ENCODE measurements around the gene LRRC71. TPM values are rescaled to one million over a fixed set of nuclear protein-coding genes. Genes with fewer than 3 reads are reported as not detected.

LRRC71 gene
- total and polyA plus RNA-seq, 2 experiments from 2014 or later, result 0.24 TPM; not detected in 1

GRCh38 chr1:156980551-156980950, 60.1 kb downstream of the LRRC71 start:
- Mint-ChIP-seq H3K9me3 (no peaks in the 10 kb centered on the region), H3K27ac (no peak overlapping the region; the same call in 1 of the 2 replicates), H3K36me3 (ENCODE audit: low read depth) (peaks cover 59% of the 10 kb centered on the region), H3K27me3 (ENCODE audit: insufficient read depth, low read depth, poor library complexity) (peaks cover 2% of the 10 kb centered on the region), H3K4me1 (peaks cover 11% of the 10 kb centered on the region), H3K4me3 (no peak overlapping the region)
- no peak for ATAC-seq
- no peak overlapping the region for H3K4me2 ChIP-seq
- peaks cover 5% of the 10 kb centered on the region for H3K36me3 ChIP-seq (ENCODE audit: insufficient read depth)
- peaks cover 11% of the 10 kb centered on the region for H3K4me1 ChIP-seq (ENCODE audit: insufficient read depth)
- H3K27ac ChIP-seq (ENCODE audit: low read depth), result no peak overlapping the region
- no peak overlapping the region for H3K4me3 ChIP-seq
- no peak overlapping the region for H2AFZ ChIP-seq
- no peaks in the 10 kb centered on the region for H3K79me2 ChIP-seq (replicated peaks; ENCODE audit: insufficient read depth)
- no peak for TF ChIP-seq STAT1 (IDR thresholded peaks at IDR 0.05; ENCODE audit: unreplicated experiment)
- no peak for TF ChIP-seq NANOG (IDR thresholded peaks at IDR 0.05; ENCODE audit: borderline replicate concordance)
- no peak for TF ChIP-seq EZH2 (IDR thresholded peaks at IDR 0.05; ENCODE audit: low read depth, unreplicated experiment)
- no peak for TF ChIP-seq ZNF331 (CRISPR knock-in tag; IDR thresholded peaks at IDR 0.05; ENCODE audit: low read depth)
- TF ChIP-seq REST (IDR thresholded peaks at IDR 0.05; ENCODE audit: unreplicated experiment), result no peak
- TF ChIP-seq CREB1 (CRISPR knock-in tag; IDR thresholded peaks at IDR 0.05; ENCODE audit: low read depth), result no peak
- TF ChIP-seq JUNB (IDR thresholded peaks at IDR 0.05; ENCODE audit: unreplicated experiment), result no peak
- TF ChIP-seq ETS1 (IDR thresholded peaks at IDR 0.05), result no peak
- TF ChIP-seq CTCF (conservative IDR thresholded peaks at IDR 0.05; ENCODE audit: low read depth in 2 of 2), result no peak
- TF ChIP-seq POLR2AphosphoS5 (IDR thresholded peaks at IDR 0.05; ENCODE audit: low read depth), result no peak
- no peak for TF ChIP-seq EZH2phosphoT487 (IDR thresholded peaks at IDR 0.05; ENCODE audit: unreplicated experiment)
- no peak for TF ChIP-seq ZNF114 (CRISPR knock-in tag; IDR thresholded peaks at IDR 0.05)
- TF ChIP-seq ZNF462 (CRISPR knock-in tag; IDR thresholded peaks at IDR 0.05), result no peak
- H3F3A ChIP-seq (replicated peaks; ENCODE audit: low read depth), result no peaks in the 10 kb centered on the region
- no peaks in the 10 kb centered on the region for H4K20me1 ChIP-seq (replicated peaks; ENCODE audit: insufficient read depth)
- H3K27me3 ChIP-seq (ENCODE audit: insufficient read depth), result no peaks in the 10 kb centered on the region
- no peaks in the 10 kb centered on the region for H3K9me2 ChIP-seq (ENCODE audit: insufficient read depth)
- no peak for DNase-seq (ENCODE audit: low spot score)

Data from GM23338 (cell line).